ENCODE data around the gene MRPL37.

The MRPL37 gene

DNA sequence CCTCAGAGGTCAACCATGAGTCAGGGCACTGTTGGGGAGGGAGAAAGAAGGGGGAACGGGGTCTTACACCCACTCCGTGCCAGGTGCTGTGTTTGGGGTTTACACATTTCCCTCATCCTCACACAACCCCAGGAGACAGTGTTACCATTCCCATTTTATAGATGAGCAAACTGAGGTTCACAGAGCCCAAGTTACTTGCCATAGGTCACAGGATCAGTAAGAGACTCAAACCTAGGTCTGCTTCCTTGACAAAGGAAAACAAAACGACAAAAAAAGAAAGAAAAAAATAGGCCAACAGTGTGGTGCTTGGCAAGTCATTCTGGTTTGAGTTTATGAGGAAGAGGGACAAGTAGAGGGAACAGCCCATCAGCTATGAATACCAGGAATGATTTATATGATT lies 30.9 kb upstream of the MRPL37 start:
- no peak overlapping the region for H3K4me3 Mint-ChIP-seq
- no peaks in the 10 kb centered on the region for H3K36me3 Mint-ChIP-seq (ENCODE audit: low read depth)
- H3K27me3 Mint-ChIP-seq (ENCODE audit: low read depth, poor library complexity) = peaks cover 9% of the 10 kb centered on the region
- no peaks in the 10 kb centered on the region for H3K9me3 Mint-ChIP-seq
- no peak overlapping the region for H3K27ac Mint-ChIP-seq
- TF ChIP-seq, protein P1, sequence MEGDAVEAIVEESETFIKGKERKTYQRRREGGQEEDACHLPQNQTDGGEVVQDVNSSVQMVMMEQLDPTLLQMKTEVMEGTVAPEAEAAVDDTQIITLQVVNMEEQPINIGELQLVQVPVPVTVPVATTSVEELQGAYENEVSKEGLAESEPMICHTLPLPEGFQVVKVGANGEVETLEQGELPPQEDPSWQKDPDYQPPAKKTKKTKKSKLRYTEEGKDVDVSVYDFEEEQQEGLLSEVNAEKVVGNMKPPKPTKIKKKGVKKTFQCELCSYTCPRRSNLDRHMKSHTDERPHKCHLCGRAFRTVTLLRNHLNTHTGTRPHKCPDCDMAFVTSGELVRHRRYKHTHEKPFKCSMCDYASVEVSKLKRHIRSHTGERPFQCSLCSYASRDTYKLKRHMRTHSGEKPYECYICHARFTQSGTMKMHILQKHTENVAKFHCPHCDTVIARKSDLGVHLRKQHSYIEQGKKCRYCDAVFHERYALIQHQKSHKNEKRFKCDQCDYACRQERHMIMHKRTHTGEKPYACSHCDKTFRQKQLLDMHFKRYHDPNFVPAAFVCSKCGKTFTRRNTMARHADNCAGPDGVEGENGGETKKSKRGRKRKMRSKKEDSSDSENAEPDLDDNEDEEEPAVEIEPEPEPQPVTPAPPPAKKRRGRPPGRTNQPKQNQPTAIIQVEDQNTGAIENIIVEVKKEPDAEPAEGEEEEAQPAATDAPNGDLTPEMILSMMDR (IDR thresholded peaks at IDR 0.05) = no peak
- DNase-seq = no peak
- H3K4me1 Mint-ChIP-seq = peaks cover 27% of the 10 kb centered on the region

DNA sequence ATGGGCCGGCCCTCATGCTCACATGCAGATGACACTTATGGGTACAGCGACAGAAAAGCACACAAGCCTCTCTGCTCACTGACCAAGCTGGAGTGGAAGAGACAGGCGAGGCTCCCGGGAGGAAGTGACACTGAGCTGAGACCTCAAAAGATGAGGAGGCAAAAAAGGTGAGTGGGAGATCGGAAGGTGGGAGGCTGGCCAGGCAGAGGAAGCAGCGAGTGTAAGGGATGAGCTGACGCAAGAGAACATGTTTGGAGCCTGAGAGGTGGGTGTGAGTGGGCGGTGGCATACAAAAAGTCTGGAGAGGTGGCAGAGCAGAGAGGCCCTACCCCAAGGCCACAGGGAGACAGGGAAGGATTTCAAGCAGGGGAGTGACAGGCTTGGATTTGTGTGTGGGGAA lies 29.0 kb upstream of the MRPL37 start:
- Mint-ChIP-seq H3K27ac (no peak overlapping the region), H3K4me1 (peaks cover 27% of the 10 kb centered on the region), H3K4me3 (no peak overlapping the region), H3K36me3 (ENCODE audit: low read depth) (no peaks in the 10 kb centered on the region), H3K9me3 (no peaks in the 10 kb centered on the region), H3K27me3 (ENCODE audit: low read depth, poor library complexity) (peaks cover 9% of the 10 kb centered on the region)
- TF ChIP-seq, protein P1 (IDR thresholded peaks at IDR 0.05) = no peak
- no peak for DNase-seq

DNA sequence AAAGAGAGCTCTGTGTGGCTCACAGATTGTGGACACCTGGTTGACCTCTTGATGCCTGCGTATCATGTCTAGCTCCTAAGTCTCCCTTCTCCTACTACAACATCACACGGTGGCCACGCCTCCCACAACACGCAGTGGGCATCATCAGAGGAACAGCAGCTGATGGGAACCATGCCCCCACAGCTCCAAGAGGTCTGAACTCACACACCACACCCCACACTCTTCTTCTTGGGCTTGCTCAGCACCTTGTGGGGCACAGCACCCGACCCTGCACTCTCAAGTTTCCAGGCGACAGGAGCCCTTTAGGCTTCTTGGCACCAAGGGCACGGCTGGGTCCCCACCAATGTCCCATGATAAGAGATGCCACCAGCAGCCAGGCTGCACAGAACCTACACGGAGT lies 28.4 kb upstream of the MRPL37 start:
- Mint-ChIP-seq H3K4me1 (peaks cover 27% of the 10 kb centered on the region), H3K27ac (peak overlapping the region; percentile 22), H3K4me3 (no peak overlapping the region), H3K27me3 (ENCODE audit: low read depth, poor library complexity) (peaks cover 6% of the 10 kb centered on the region), H3K9me3 (no peaks in the 10 kb centered on the region), H3K36me3 (ENCODE audit: low read depth) (no peaks in the 10 kb centered on the region)
- DNase-seq = no peak
- TF ChIP-seq, protein P1 (IDR thresholded peaks at IDR 0.05) = no peak

DNA sequence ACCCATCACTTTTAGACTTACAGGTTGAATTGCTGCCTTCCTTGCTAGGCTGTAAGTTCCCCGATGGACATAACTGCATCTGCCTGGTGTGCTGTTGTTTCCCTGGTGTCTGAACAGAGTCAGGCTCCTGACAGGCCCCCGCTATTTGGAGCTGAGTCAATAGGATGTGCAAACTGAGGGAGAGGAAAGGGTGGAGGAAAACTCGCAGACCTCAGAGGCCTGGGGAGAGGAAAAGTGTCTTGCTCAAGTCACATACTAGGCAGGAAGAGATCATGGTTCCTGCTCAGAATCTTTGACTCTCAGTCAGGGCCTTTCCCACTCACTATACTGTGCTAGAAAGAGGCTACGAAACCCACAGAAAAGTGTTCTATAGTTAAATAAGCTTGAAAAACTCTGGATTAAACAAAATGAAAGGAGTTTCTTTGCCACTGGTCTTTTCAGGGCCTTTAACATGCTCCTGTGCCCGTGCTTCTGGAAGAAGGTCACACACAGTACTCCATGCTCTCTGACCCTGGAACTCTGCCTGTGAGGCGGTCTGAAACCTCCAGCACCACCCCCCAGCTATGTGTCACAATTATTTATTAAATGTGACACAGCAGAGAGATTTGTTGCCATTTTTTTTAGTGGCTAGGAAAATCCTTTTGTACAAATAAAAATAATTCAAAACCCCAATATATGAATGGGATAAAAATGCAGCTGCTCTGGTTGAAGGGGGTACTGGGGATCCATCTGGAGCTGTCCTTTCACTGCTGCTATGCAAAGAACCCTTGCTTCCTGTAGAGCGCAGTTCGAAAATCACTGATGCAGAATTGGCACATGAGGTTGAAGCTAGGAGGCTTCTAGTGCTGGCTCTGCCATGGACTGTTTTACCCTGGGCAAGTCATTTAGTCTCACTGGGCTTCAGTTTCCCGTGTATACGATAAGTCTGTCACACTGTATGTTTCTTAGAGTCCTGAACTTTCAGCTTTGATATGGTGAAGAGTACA lies 27.1 kb upstream of the MRPL37 start:
- no peak for DNase-seq
- H3K36me3 Mint-ChIP-seq (ENCODE audit: low read depth) = no peaks in the 10 kb centered on the region
- H3K4me3 Mint-ChIP-seq = no peak overlapping the region
- H3K9me3 Mint-ChIP-seq = no peaks in the 10 kb centered on the region
- TF ChIP-seq, protein P1 (IDR thresholded peaks at IDR 0.05) = no peak
- peak overlapping the region; percentile 99 for H3K27ac Mint-ChIP-seq
- peaks cover 27% of the 10 kb centered on the region for H3K4me1 Mint-ChIP-seq
- peaks cover 6% of the 10 kb centered on the region for H3K27me3 Mint-ChIP-seq (ENCODE audit: low read depth, poor library complexity)

DNA sequence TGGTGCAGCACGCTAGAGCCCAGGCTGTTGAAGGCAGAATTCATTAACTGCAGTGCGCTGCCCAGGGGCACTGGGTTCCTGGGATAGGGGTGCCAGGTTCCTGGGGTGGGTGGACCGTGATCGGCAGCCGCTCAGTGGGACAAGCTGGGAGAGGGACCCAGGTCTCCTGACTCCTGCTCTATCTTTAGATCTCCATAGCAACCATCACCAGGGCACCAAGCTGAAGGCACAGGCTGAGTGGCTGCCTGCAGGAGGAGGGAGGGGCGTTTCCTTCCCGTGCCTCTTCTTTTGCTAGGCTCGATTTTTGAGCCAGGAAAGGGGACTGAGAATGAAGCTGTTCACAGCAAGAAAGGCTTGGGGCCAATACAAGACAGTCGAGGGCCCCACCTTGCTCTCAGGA lies 26.3 kb upstream of the MRPL37 start:
- TF ChIP-seq, protein P1 (IDR thresholded peaks at IDR 0.05) = no peak
- DNase-seq = no peak
- Mint-ChIP-seq H3K27me3 (ENCODE audit: low read depth, poor library complexity) (peaks cover 6% of the 10 kb centered on the region), H3K27ac (no peak overlapping the region), H3K4me1 (peaks cover 27% of the 10 kb centered on the region), H3K36me3 (ENCODE audit: low read depth) (no peaks in the 10 kb centered on the region), H3K9me3 (no peaks in the 10 kb centered on the region), H3K4me3 (no peak overlapping the region)

DNA sequence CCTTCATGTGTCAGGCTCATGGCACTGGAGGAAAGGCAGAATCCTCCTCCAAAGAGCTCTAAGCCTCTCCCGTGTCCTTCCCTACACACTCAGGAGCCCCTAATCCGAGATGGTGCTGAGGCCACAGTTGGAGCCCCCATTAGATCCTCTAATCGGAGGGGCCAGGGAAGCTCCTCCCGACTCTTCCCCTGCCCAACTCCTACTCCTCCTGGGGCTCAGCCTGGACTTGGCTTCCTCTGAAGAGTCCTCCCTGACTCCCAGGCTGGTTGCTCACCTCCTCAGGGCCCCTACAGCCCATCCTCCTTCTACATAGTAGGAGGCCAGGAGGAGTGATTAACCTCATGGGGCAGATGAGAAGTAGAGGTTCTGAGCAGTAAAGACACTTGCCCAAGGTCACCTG lies 25.9 kb upstream of the MRPL37 start:
- TF ChIP-seq, protein P1 (IDR thresholded peaks at IDR 0.05) = no peak
- Mint-ChIP-seq H3K4me1 (peaks cover 27% of the 10 kb centered on the region), H3K27me3 (ENCODE audit: low read depth, poor library complexity) (peaks cover 6% of the 10 kb centered on the region), H3K36me3 (ENCODE audit: low read depth) (no peaks in the 10 kb centered on the region), H3K9me3 (no peaks in the 10 kb centered on the region), H3K27ac (no peak overlapping the region), H3K4me3 (no peak overlapping the region)
- no peak for DNase-seq

All from nephron progenitor cell (in vitro differentiated cells).